Inflammatory macrophage treated with lipopolysaccharide for 1 hour (primary cell): ENCODE data around the gene STRN3.
"Not testable (repeated sequence)": the region's sequence is repeated elsewhere in the genome, so short reads cannot be mapped to it uniquely, and the experiment has no call there.

Experiments used
- DNase-seq, 2 donors: peaks; one replicate each; pipeline ENCODE4 v3.0.0-alpha.2; 2020 to 2022

The STRN3 gene

DNA sequence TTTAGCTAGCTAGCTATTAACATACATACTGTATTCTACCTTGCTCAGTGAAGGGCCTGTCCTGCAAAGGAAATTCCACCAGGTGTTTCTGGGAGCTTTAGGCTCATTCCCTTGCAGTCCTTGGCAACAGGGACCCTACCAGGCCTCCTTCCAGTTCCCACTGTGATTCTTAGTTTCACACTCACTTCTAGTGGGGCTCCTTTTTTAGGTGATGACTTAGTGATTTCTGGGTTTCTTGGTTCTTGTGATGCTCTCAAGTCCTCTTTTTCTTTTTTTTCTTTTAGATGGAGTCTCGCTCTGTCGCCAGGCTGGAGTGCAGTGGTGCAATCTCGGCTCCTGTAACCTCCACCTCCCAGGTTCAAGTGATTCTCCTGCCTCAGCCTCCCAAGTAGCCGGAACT is 10.4 kb upstream of the STRN3 start:
- DNase-seq, result no peak

DNA sequence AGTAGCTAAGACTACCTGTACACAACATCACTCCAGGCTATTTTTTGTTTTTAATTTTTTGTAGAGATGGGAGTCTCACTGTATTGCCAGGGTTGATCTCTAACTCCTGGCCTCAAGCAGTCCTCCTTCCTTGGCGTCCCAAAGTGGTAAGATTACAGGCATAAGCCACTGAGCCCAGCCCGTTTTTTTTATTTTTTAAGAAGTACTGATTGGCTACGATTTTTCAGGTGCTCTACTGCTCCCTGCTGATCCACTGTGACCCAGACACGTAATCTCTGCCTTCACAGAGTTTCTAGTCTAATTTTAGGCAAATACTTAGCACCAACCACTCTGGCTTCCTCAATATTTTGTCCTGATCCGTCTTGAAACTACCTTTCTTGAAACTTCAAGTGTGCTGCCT is 4.3 kb upstream of the STRN3 start:
- DNase-seq, result no peak

DNA sequence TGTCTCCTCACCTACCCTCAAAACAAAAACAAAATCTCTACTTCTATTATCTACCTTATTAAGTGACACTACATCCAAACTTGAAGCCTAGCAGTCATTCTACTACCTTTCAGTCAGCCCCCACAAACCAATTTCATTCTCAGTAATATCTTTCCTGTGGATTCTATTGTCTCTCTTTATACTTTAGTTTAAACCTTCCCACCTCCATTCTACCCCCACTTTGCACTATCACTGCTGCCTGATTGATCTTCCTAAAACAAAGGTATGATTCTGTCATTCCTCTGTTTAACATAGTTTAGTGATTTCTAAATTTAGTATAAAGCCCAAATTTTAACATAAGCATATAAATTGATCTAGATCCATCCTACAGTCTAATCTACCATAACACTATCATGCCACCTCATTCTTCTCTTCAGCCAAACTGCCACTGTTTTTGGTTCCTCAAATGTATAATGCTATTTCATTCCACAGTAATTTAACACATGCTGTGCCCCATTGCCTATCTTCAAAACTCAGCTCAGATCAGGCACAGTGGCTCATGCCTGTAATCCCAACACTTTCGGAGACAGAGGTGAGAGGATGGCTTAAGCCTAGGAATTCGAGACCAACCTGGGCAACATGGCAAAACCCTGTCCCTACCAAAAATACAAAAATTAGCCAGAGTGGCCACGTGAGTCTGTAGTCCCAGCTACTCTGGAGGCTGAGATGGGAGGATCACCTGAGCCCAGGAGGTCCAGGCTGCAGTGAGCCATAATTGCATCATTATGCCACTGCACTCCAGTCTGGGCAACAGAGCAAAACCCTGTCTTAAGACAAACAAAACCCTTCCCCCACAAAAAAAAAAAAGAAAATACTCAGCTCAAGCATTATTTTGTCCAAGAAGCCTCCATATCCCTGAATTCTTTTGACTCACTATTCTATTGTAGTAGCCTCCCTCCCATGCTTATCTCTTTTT is 3.1 kb upstream of the STRN3 start:
- no peak for DNase-seq

DNA sequence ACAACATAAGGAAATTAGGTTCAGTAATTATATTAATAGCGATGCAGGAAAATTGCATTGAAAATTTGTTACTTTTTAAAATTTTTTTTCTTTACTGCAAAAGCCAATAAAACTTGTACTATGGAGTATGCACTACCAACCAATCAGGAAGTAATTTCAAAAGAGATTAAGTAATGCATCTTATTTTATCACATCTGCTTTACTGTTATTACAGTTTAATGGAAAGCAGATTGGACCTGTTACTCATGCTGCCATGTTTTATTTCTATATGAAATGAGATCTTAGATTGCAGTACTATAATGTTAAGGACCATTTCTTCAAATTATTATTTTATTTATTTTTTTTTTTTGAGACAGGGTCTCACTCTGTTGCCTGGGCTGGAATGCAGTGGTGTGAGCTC is 1.7 kb upstream of the STRN3 start:
- peak in 1 of 2 donors; percentile 25 for DNase-seq

DNA sequence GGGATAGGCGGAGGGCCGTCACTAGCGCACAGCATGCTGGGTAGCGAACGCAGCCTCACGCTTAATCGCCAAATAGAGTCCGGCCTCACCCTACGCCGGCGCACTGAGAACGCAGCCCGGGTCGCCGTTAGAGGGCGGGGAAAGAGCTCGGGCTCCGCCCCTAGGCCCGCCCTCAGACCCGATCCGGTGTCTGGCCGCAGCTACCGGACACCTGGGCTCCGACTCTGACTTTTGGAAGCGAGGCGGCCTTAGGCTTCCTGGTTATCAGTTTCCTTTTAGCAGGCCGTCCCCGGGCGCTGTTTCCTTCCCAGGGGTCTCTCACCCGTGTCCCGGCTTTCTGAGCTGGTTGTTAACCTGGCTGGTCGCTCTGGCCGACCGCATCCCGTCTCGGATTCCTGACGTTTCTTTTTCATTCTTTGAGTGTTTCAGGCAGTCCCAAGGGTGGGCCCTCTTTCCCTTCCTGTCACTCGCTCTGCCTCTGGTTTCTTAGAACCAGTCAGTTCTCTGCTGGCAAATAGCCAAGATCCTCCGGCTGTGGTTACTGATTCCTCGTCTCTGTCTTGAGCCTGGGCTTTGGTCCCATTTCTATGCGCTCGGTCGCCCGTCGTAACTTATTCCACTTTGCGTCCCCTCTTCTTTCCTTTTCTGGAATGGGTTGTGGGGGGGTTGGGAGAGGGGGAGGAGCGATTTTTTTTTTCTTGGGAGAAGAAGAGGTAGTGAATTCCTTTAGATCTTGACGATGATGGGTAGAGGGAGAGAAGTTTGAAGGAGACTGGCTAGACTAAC is 464 bp upstream of the STRN3 start:
- peak; percentile 90 to 93 for DNase-seq

DNA sequence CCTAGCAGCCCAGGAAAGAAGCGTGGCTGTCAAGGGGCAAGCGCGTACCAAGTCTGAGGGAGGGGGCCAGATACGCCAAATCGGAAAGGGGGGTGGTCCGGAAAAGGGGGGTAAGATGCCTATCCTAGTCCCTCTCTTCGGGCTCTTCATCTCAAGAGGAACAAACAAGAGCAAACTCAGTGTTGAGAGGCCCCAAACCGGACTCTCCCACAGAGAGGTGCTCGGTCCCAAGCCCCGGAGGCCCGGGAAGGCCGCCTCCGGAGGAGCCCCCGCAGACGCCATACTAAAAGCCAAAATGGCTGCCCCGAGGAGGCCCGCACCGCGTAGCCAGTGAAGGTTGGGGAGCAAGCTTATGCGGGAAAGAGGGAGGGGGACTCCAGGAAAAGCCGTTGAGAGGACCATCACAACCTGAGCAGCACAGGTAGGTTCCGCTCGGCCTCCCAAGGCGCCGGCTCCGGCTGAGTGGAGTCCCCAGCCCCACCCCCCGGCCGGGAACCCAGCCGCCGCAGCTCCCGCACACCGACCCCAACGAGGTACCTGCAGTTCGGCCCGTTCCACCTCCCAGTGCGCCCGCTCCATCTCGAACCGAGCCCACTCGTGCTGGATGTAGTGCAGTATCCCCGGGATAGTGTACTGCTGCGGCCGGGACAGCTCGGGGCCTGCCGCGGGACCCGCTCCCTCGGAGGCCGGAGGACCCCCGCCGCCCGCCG is 657 bp downstream of the STRN3 start, which contains the start of gene AP4S1:
Gene AP4S1 (plus strand): TSS at position 283 of the 710 bp plus-strand sequence. CDS start 40,548 bp downstream, outside the sequence.
- DNase-seq, result peak in 1 of 2 donors; percentile 37

DNA sequence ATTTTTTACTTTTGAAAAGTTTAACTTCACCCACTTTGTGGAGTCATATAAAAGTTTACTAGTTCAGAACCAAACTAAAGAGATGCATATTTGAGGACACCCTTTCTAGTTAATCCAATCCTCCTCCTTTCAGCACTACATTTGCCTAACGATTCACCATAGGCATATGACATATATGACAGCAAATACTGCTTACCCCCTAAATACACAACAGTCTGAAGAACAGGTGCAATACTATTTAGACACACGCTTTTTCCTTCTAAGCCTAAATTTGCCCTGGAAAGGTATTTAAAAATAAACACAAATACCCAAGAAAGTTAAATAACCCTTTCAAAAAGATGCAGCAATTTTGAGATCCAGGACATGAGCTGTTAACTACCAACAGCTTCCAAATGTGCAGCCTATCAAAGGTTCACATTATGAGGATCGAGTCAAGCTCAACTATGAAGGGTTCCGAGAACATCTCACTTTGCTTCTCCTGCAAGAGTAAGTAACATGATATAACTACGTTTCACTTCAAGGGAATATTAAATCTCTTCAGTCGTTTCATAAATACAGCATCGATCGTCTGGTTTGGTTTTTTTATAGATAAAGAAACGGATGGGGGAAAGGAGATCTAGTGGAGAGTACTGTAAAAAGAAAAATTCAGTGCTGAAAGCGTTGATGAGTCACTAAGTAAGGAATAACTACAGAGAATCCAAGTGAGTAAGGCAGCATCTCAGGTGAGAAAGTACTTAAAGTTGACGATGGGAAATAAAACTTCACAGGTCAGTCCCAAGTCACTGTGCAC is 1.4 kb downstream of the STRN3 start:
- DNase-seq, result no peak

DNA sequence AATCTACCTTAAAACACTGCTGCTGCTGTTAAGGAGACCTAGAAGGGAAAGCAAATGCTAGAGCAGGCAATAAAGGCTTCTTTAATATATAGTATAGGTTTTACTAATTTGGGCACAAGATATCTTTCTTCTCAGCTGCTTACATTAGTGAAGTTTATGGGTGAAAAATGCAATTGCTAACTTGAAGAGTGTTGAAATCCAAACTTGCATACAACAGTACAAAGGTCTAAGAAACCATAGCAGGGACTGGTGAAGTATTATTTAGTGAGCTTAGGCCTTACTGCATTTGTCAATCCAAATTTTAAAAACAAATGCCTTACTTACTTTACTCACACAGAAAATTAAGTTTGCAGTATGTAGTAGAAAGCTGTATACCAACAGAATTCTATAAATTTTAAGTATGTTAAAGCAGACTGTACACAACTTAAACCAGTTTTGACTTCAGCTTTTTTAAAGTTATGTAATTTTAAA is 2.1 kb downstream of the STRN3 start:
- DNase-seq, result peak in 1 of 2 donors; percentile 5

DNA sequence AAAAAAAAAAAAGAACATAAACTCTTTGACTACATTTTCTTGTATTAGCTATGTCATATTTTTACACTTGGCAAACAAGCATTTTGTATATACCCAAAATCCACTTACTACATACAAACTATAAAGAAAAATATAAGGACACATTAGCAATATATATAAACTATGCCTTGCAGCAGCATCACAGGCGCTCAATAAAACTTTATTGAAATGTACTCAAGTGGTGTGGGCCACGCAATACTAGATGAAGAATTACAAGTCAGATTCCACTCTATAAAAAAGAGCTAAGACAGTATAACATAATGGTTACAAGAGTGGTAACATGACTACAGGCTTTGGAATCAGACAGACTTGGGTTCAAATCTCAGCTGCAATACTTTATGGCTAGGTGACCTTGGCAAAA is 3.8 kb downstream of the STRN3 start:
- no peak for DNase-seq

DNA sequence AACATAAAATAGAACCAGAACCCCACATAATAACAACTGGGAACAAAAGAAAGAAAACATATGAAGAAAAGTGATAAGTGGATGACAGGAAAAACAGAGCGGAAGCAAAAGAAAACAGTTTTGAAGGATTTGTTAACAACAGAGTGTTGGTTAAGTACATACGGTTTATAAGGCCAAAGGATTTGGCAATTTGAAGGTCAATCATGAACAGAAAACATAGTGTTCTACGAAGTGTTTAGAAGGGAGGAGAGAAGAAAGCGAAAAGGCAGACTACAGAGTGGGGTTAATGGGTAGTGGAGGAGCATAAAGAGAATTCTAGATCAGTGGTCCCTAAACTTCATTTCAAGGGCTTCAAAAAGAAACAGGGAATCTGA is 4.6 kb downstream of the STRN3 start:
- DNase-seq, result no peak

DNA sequence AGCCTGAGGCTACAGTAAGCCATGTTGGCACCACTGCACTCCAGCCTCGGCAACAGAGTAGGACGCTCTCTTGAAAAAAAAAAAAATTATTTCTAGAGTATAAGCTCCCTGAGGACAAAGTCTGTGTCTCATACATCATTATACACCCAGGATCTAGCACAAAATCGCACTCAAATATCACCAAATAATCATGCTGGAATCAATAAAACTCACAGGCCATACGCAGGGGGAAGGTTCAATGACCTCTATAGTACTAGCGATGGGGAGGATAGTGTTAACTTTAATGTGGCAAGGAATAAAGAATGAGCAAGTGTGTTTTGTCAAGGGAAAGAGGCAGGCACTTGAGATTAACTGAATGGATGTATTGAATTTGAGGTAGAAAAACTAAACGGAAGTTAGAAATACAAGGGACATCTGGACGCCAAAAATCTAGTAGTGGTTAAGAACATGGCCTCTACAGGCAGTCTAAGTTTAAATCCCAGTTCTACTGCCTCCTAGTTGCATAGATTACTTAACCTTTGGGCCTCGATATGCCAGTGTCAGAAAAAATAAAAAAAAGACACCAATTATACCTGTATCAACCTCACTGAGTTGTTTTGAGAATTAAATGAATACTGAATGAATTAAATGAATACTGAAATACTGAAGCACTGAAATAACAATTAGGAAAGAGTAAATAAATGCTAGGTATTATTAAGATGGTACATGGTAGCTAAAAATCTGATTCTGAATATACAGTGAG is 5.2 kb downstream of the STRN3 start:
- no peak for DNase-seq

DNA sequence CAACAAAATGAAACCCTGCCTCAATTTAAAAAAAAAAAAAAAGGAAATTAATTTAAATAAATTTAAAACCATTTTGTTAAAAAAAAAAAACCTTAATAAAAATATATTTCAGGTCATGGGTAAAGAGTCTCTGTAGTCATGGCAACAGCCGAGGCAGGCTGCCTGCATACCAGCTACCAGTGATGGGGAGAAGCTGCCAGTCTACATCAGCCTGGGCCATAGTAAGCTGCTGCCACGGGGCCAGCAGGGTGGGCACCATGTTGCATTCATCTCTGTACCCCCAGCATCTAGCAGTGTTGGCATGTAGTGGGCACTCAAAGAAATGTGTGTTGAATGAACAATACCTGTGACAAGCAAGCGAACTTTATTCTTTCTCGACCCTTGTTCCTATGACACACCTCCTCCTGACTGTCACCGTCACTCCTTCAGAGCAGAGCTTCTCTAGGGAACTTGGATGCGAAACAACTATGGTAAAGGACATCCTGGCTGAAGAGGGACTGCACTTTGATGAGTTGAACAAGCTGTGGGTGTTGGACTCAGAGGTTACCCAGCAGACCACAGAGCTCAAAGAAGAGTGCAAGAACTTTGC is 8.0 kb downstream of the STRN3 start:
- no peak for DNase-seq

DNA sequence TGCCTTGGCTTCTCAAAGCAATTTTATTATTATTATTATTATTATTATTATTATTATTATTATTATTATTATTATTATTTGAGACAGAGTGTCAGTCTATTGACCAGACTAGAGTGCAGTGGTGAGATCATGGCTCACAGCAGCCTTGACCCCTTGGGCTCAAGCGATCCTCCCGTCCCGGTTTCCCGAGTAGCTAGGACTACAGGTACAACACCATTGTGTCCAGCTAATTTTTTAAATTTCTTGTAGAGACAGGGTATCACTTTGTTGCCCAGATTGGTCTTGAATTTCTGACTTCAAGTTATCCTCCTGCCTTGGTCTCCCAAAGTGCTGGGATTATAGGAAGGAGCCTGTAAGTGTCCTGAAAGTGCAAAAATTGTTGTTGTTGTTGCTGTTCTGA is 12.3 kb downstream of the STRN3 start:
- no peak for DNase-seq

DNA sequence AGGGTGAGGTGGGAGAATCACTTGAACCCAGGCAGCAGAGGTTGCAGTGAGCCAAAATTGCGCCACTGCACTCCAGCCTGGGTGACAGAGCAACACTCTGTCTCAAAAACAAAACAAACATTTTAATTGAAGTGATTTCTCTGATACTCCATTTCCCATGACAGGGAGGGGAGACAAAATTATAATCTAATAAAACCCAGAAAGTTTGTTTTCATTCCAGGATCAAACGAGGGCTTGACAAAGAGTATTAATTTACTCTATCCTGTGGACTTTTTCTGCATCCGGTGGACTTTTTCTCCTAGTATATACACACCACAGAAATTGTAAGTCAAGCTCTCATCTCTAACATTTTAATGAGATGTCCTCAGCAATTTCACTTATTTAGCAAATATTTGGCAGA is 15.2 kb downstream of the STRN3 start:
- DNase-seq, result no peak

DNA sequence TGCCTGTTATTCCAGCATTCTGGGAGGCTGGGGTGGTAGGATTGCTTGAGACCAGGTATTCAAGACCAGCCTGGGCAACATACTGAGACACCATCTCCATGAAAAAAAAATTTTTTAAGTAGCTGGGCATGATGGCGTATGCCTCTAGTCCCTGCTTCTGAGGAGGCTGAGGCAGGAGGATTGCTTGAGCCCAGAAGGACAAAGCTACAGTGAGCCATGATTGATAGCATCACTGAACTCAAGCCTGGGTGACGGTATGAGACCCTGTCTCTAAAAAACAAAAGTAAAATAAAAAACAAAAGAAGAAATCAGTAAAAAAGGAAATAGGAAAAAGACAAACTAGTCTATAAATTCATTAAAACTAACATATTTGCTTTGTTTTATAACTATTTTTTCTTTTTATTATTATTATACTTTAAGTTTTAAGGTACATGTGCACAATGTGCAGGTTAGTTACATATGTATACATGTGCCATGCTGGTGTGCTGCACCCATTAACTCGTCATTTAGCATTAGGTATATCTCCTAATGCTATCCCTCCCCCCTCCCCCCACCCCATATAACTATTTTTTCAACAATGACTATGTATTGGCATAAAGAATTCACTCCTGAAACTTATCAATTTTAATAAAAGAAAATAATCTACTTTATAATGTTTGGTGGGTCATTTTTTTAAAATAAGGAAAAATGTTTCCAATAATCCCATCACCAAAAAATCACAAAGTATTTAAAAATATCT is 16.2 kb downstream of the STRN3 start:
- DNase-seq, result no peak

DNA sequence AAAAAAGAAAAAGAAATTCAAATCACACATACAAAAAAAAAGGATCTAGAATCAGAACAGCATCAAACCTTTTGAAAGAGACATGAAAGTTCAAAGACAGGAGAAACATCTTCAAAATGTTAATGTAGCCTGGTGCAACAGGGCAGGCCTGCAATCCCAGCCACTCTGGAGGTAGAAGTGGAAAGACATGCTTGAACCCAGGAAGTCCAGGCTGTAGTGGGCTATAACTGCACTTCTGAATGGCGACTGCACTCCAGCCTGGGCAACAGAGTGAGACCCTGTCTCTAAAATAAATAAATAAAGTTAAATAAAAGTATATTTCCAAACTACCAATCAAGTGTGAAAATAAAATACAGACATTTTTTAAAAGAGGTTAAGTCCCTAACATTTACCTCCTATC is 19.5 kb downstream of the STRN3 start:
- no peak for DNase-seq

DNA sequence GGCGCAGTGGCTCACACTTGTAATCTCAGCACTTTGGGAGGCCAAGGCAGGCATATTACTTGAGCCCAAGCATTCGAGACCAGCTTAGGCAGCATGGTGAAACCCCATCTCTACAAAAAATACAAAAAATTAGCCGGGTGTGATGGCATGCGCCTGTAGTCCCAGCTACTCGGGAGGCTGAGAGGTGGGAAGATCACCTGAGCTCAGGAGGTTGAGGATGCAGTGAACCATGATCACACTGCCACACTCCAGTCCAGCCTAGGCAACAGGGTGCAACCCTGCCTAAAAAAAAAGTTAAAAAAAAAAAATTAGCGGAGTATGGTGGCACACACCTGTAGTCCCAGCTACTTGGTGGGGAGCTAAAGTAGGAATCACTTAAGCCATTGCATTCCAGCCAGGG is 22.2 kb downstream of the STRN3 start:
- DNase-seq, result not testable (repeated sequence)

DNA sequence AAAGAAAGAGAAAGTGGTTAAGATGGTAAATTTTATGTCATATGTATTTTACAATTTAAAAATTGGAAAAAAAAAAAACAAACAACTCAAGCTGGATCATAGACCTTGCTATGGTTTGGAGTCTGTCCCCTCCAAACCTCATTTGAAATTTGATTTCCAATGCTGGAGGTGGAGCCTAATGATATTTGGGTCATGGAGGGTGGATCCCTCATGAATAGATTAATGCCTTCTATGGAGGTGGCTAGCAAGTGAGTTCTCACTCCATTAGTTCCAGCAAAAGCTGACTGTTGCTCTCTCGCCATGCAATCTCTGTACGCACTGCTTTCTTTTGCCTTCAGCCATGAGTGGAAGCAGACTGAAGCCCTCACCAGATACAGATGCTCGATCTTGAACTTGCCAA is 22.9 kb downstream of the STRN3 start:
- DNase-seq, result no peak

DNA sequence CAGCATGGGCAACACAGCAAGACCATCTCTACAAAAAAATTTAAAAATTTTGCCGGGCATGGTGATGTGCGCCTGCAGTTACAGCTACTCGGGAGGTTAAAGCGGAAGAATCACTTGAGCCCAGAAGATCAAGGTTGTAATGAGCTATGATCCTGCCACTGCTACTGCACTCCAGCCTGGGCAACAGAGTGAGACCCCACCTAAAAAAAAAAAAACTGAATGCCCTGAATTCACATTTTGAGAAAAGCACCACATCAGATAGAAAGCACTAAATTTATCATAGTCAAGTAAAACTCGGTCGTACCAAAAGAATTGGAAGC is 24.9 kb downstream of the STRN3 start:
- DNase-seq, result no peak

DNA sequence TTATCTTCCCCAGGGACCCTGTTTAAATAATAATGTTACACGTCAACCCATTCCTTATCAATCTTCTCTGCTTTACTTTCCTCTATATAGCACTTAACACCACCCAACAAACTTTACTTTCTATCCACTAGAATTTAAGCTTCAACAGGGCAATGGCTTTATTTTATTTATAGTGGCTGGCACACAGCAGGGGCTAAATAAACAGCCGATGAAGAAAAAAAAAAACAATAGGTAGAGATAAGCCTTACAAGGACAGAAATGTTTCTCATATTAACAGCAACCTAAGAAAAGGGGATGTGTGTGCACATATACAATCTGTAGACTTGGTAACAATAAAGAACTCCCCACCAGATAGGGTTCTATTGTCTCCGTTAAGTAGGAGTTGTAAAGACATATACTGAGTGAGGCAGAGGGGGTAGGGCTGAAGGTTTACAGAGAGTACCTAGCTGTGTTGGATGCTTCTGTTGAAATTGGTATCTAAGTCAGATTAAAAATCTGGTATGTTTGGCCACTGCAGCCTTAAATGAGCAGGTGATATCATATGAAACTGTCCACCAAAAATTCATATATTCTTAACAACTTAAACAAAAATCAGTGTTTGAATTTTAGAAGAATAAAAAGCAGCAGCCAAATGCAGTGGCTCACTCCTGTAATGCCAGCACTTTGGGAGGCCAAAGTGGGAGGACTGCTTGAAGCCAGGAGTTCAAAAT is 25.4 kb downstream of the STRN3 start:
- DNase-seq, result no peak
